DOHH2 (cell line): ENCODE results near the gene SCYL1.
"Not testable (repeated sequence)": the region's sequence is repeated elsewhere in the genome, so short reads cannot be mapped to it uniquely, and the experiment has no call there.

Experiments used
- H3F3A ChIP-seq: fragments of 200-600 bp; sonication (generic), shearing (Covaris generic); 2 replicates; pipeline ENCODE4 v1.6.0; 2016; ENCODE audit warnings: antibody characterized with exemption, mild to moderate bottlenecking; ENCODE audit not compliant: control insufficient read depth, insufficient read depth
- H3K27ac ChIP-seq: fragments of 200-600 bp; sonication (generic); 2 replicates; pipeline ENCODE4 v1.5.1; 2014; ENCODE audit warnings: low read depth, mild to moderate bottlenecking, low read length, moderate library complexity
- H3K27me3 ChIP-seq: fragments of 200-600 bp; sonication (generic); 2 replicates; pipeline ENCODE4 v1.6.1; 2014; ENCODE audit warnings: mild to moderate bottlenecking, low read length, mixed read lengths; ENCODE audit not compliant: control insufficient read depth
- H3K36me3 ChIP-seq: fragments of 200-600 bp; sonication (generic); 2 replicates; pipeline ENCODE4 v1.6.1; 2014; ENCODE audit warnings: mild to moderate bottlenecking, low read length, moderate library complexity, mixed read lengths; ENCODE audit not compliant: control insufficient read depth
- H3K4me1 ChIP-seq: fragments of 200-600 bp; sonication (generic); 2 replicates; pipeline ENCODE4 v1.6.1; 2014; ENCODE audit warnings: mild to moderate bottlenecking, low read length, mixed read lengths; ENCODE audit not compliant: control insufficient read depth
- H3K4me2 ChIP-seq: fragments of 200-600 bp; sonication (generic); 2 replicates; pipeline ENCODE4 v1.6.0; 2014; ENCODE audit warnings: mild to moderate bottlenecking, low read length, moderate library complexity
- H3K4me3 ChIP-seq: fragments of 200-600 bp; sonication (generic); 2 replicates; pipeline ENCODE4 v1.5.1; 2014; ENCODE audit warnings: mild to moderate bottlenecking, low read length, mixed read lengths
- H3K79me2 ChIP-seq: fragments of 200-600 bp; sonication (generic); 2 replicates; pipeline ENCODE4 v1.6.1; 2014; ENCODE audit warnings: mild to moderate bottlenecking, low read length, mixed read lengths; ENCODE audit not compliant: control insufficient read depth
- H3K9me2 ChIP-seq: fragments of 200-600 bp; sonication (generic); replicated peaks from 2 replicates; pipeline ENCODE4 v1.6.1; 2014; ENCODE audit warnings: mild to moderate bottlenecking, low read length, mixed read lengths; ENCODE audit not compliant: control insufficient read depth
- H3K9me3 ChIP-seq: fragments of 200-600 bp; sonication (generic); 2 replicates; pipeline ENCODE4 v1.6.1; 2014; ENCODE audit warnings: antibody characterized with exemption, low read length, mixed read lengths; ENCODE audit not compliant: control insufficient read depth, insufficient read depth
- H4K20me1 ChIP-seq: fragments of 200-600 bp; sonication (generic); 2 replicates; pipeline ENCODE4 v1.6.0; 2014; ENCODE audit warnings: low read depth, mild to moderate bottlenecking, antibody characterized with exemption, low read length, moderate library complexity; ENCODE audit not compliant: control insufficient read depth, insufficient read depth
- EZH2phosphoT487 ChIP-seq: fragments of 200-600 bp; sonication (generic); IDR thresholded peaks from 2 replicates; pipeline ENCODE4 v1.6.1; 2017; ENCODE audit warnings: borderline replicate concordance, mild to moderate bottlenecking, antibody characterized with exemption, low read length, moderate library complexity, mixed read lengths
- TF ChIP-seq, protein P1 (sequence below): fragments of 200-600 bp; sonication (generic); IDR thresholded peaks from one replicate; pipeline ENCODE4 v1.5.1; 2014; ENCODE audit warnings: antibody characterized with exemption, mild to moderate bottlenecking, low read depth, low read length; ENCODE audit not compliant: poor library complexity, severe bottlenecking

SCYL1 gene

DNA sequence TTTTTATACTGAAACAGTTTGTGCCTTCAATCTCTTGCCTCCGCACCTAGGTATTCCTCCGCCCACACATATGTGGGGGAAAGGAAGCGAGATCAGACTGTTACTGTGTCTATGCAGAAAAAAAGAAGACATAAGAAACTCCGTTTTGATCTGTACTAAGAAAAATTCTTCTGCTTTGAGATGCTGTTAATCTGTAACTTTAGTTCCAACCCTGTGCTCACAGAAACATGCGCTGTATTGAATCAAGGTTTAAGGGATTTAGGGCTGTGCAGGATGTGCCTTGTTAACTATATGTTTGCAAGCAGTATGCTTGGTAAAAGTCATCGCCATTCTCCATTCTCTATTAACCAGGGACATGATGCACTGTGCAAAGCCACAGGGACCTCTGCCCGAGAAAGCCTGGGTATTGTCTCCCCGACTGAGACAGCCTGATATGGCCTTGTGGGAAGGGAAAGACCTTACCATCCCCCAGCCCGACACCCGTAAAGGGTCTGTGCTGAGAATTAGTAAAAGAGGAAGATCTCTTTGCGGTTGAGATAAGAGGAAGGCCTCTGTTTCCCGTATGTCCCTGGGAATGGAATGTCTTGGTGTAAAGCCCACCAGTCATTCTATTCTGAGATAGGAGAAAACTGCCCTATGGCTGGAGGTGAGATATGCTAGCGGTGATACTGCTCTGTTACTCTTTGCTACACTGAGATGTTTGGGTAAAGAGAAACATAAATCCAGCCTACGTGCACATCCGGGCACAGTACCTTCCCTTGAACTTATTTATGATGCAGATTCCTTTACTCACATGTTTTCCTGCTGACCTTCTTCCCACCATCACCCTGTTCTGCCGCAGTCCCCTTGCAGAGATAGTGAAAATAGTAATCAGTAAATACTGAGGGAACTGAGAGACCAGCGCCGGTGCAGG lies 1.9 kb upstream of the SCYL1 start:
- peak overlapping the region; percentile 65 for H3K4me2 ChIP-seq
- peaks cover 21% of the 10 kb centered on the region for H3K79me2 ChIP-seq
- peaks cover 31% of the 10 kb centered on the region for H3K4me1 ChIP-seq
- peak overlapping the region; percentile 49 for H3K4me3 ChIP-seq
- H3K27me3 ChIP-seq, H3K27ac ChIP-seq, H3F3A ChIP-seq, H3K9me3 ChIP-seq, H3K9me2 ChIP-seq, H4K20me1 ChIP-seq: not testable (repeated sequence)
- peaks cover 25% of the 10 kb centered on the region for H3K36me3 ChIP-seq

DNA sequence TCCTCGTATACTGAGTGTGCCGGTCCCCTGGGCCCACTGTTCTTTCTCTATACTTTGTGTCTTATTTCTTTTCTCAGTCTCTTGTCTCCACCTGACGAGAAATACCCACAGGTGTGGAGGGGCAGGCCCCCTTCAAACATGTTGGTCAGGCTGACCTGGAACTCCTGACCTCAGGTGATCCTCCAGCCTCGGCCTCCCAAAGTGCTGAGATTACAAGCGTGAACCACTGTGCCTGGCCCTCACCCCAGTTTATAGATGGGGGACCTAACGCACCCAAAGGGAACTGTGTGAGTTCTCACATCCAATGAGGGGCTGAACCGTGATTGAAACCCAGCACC lies 1.3 kb upstream of the SCYL1 start:
- not testable (repeated sequence) for H3F3A ChIP-seq, H3K27ac ChIP-seq, H3K4me3 ChIP-seq, H4K20me1 ChIP-seq, H3K9me3 ChIP-seq, H3K9me2 ChIP-seq, H3K27me3 ChIP-seq
- peak overlapping the region; percentile 65 for H3K4me2 ChIP-seq
- H3K79me2 ChIP-seq = peaks cover 21% of the 10 kb centered on the region
- peaks cover 25% of the 10 kb centered on the region for H3K36me3 ChIP-seq
- H3K4me1 ChIP-seq = peaks cover 31% of the 10 kb centered on the region

GRCh38 chr11:65524014-65524740 lies 706 bp upstream of the SCYL1 start:
- no peak overlapping the region for H3K27ac ChIP-seq
- no peaks in the 10 kb centered on the region for H3K9me2 ChIP-seq
- peak overlapping the region; percentile 59 for H3K4me3 ChIP-seq
- peak overlapping the region; percentile 69 for H3K4me2 ChIP-seq
- H3K79me2 ChIP-seq = peaks cover 21% of the 10 kb centered on the region
- TF ChIP-seq, protein P1, sequence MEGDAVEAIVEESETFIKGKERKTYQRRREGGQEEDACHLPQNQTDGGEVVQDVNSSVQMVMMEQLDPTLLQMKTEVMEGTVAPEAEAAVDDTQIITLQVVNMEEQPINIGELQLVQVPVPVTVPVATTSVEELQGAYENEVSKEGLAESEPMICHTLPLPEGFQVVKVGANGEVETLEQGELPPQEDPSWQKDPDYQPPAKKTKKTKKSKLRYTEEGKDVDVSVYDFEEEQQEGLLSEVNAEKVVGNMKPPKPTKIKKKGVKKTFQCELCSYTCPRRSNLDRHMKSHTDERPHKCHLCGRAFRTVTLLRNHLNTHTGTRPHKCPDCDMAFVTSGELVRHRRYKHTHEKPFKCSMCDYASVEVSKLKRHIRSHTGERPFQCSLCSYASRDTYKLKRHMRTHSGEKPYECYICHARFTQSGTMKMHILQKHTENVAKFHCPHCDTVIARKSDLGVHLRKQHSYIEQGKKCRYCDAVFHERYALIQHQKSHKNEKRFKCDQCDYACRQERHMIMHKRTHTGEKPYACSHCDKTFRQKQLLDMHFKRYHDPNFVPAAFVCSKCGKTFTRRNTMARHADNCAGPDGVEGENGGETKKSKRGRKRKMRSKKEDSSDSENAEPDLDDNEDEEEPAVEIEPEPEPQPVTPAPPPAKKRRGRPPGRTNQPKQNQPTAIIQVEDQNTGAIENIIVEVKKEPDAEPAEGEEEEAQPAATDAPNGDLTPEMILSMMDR = no peak
- no peak for TF ChIP-seq EZH2phosphoT487
- 0 out of 2 replicates have a peak, but pooled peaks cover 3% of the 10 kb centered on the region for H3F3A ChIP-seq
- no peaks in the 10 kb centered on the region for H3K27me3 ChIP-seq
- no peaks in the 10 kb centered on the region for H3K9me3 ChIP-seq
- peaks cover 9% of the 10 kb centered on the region; the same call in 1 of the 2 replicates for H4K20me1 ChIP-seq
- peaks cover 31% of the 10 kb centered on the region for H3K4me1 ChIP-seq
- H3K36me3 ChIP-seq = peaks cover 29% of the 10 kb centered on the region

- peaks cover 9% of the 10 kb centered on the region; the same call in 1 of the 2 replicates for H4K20me1 ChIP-seq
- peaks cover 37% of the 10 kb centered on the region for H3K36me3 ChIP-seq
- 0 out of 2 replicates have a peak, but pooled peaks cover 3% of the 10 kb centered on the region for H3F3A ChIP-seq
- H3K4me1 ChIP-seq = peaks cover 31% of the 10 kb centered on the region
- no peak for TF ChIP-seq EZH2phosphoT487
- TF ChIP-seq, protein P1 = no peak
- H3K4me3 ChIP-seq = peak overlapping the region; percentile 94
- 0 out of 2 replicates have a peak overlapping the region, but pooled peaks have one; percentile 14 for H3K27ac ChIP-seq
- peak overlapping the region; percentile 94 for H3K4me2 ChIP-seq
- H3K27me3 ChIP-seq = no peaks in the 10 kb centered on the region
- no peaks in the 10 kb centered on the region for H3K9me3 ChIP-seq
- no peaks in the 10 kb centered on the region for H3K9me2 ChIP-seq
- peaks cover 21% of the 10 kb centered on the region for H3K79me2 ChIP-seq
Observed at GRCh38 chr11:65525546-65526480, 930 bp downstream of the SCYL1 start.
